Heart right ventricle (tissue), 16 donors: Measurements from ENCODE around the gene AMACR. TPM values are rescaled to one million over a fixed set of nuclear protein-coding genes. Genes with fewer than 3 reads are reported as not detected.
"Not testable (repeated sequence)": the region's sequence is repeated elsewhere in the genome, so short reads cannot be mapped to it uniquely, and the experiment has no call there.

Source experiments
- ATAC-seq, 8 donors: fragments of 200-7000 bp; cut with Tn5 transposase; one replicate each; pipeline ENCODE4 v1.9.1; 2020; ENCODE audit warnings: mild to moderate bottlenecking in 8 of 8, moderate library complexity in 8 of 8, moderate number of reproducible peaks in 1 of 8
- DNase-seq, 2 donors: peaks; one replicate each; pipeline ENCODE4 v3.0.0-alpha.2; 2020
- H3K27ac ChIP-seq, 10 donors: fragments of 200-600 bp; sonication (generic) in 2 of 10; one replicate each; pipeline versions ENCODE4 v1.5.0 to v1.8.0; 2020 to 2022; ENCODE audit warnings: mild to moderate bottlenecking in 3 of 10
- H3K27me3 ChIP-seq, 7 donors: fragments of 200-600 bp; one replicate each; pipeline ENCODE4 v1.8.0; 2021 to 2022; ENCODE audit warnings: mild to moderate bottlenecking in 2 of 7
- H3K36me3 ChIP-seq, 9 donors: fragments of 200-600 bp; sonication (generic) in 1 of 9; one replicate each; pipeline versions ENCODE4 v1.5.0 to v1.8.0; 2020 to 2022; ENCODE audit warnings: mild to moderate bottlenecking in 2 of 9
- H3K4me1 ChIP-seq, 9 donors: fragments of 200-600 bp; sonication (generic) in 1 of 9; one replicate each; pipeline versions ENCODE4 v1.5.0 to v1.8.0; 2020 to 2022; ENCODE audit warnings: mild to moderate bottlenecking in 4 of 9
- H3K4me3 ChIP-seq, 10 donors: fragments of 200-600 bp; sonication (generic) in 2 of 10; one replicate each; pipeline versions ENCODE4 v1.5.0 to v1.8.0; 2020 to 2022; ENCODE audit warnings: mild to moderate bottlenecking in 7 of 10, moderate library complexity in 2 of 10
- H3K9me3 ChIP-seq, 11 donors: fragments of 200-600 bp in 10 of 11; sonication (generic) in 2 of 11; one replicate each; pipeline versions ENCODE4 v1.5.0 to v1.8.0; 2013 to 2022; ENCODE audit warnings: mild to moderate bottlenecking in 2 of 11, control low read depth in 1 of 11, moderate library complexity in 1 of 11
- CTCF ChIP-seq, 9 donors: fragments of 200-600 bp; sonication (generic) in 2 of 9; IDR thresholded peaks; one replicate each; pipeline versions ENCODE4 v1.5.0 to v1.8.0; 2021 to 2022; ENCODE audit warnings: antibody characterized with exemption in 9 of 9, mild to moderate bottlenecking in 5 of 9, moderate library complexity in 1 of 9
- WGBS, 2 donors: extraction: QIAGEN DNeasy Blood & Tissue Kit; methylation state at CpG; one replicate each; pipeline ENCODE4 v1.1.7; 2013; ENCODE audit warnings: inconsistent platforms in 1 of 2; 5-methylcytosine and 5-hydroxymethylcytosine counted together
- intact Hi-C, 10 donors: fragments of 100-400 bp; cut with DNase I; formaldehyde crosslinking; loops; one replicate each; pipeline versions ENCODE4 v1.11.1 to v1.14.2; 2022
- polyA plus RNA-seq, 2 donors: library from polyadenylated mRNA; stranded (reverse); fragments of 200-250 nt; gene quantifications; one replicate each; pipeline ENCODE4 v1.2.3, GENCODE V29; 2013
- total RNA-seq, 10 donors: library from RNA; stranded (reverse); fragmentation: NEBNext Ultra II Directional in 3 of 10; extraction: Animal tissue kit (Norgen Biotek cat#: 25700) in 3 of 10; gene quantifications; one replicate each; pipeline versions ENCODE4 v1.2.1 to v1.2.4, GENCODE V29; 2021 to 2023
- donor health status: Arrhythmogenic right ventricular cardiomyopathy.
- donor health status: ischemic (EF 13 %, LVEDD 7.1; RV severe dilation, severe dysfunction).
- donor health status: healthy with polysubstance abuse.
- donor health status: DM: no; HTN: yes; CAD: no.
- donor health status: DM: no; HTN: no; CAD: no.
- donor health status: ischemic (EF 25% LVEDD 6.9; RV normal size, moderate dysfunction).
- donor health status: ischemic (EF 25% LVEDD 5.7; RV mildly dilated, moderate dysfunction).
- donor health status: healthy.
- donor health status: DM: yes; HTN: yes; CAD: no.
- donor health status: Ischemic cardiomyopathy.
- donor health status: ischemic (EF 35%, LVEDD 5.7; RV mildly dilated, moderate dysfunction).
- donor health status: nonischemic (EF 11% LVEDD 7.7; RV severe dilation, severe dysfunction).
- donor health status: DM: yes; HTN: yes; CAD: no.
- donor health status: PGD.
- donor health status: ischemic (EF 29% LVEDD 5.4; RV normal size, mild dysfunction).
- donor health status: nonischemic (EF 23%, LVEDD 6.1; RV moderate dilation, normal function).

AMACR gene
- total and polyA plus RNA-seq, 12 donors = 3.0 to 16.2 (median 8.8) TPM

GRCh38 chr5:34035756-34036155, 27.9 kb upstream of the AMACR start:
- Histone ChIP-seq H3K4me3 (no peak overlapping the region), H3K27me3 (no peaks in the 10 kb centered on the region), H3K9me3 (no peaks in the 10 kb centered on the region), H3K4me1 (peaks cover 0 to 13% (median 6%) of the 10 kb centered on the region in 9 donors), H3K27ac (no peak overlapping the region), H3K36me3 (peaks cover 0 to 24% (median 0%) of the 10 kb centered on the region in 9 donors)
- 61 to 67% methylated on average over 2 of the region's 2 CpGs for WGBS, 2 donors
- intact Hi-C loops = no loop called here
- ATAC-seq = no peak
- DNase-seq = no peak
- TF ChIP-seq CTCF (IDR thresholded peaks at IDR 0.05) = no peak

- WGBS, 2 donors = 96 to 100% methylated on average over 4 of the region's 4 CpGs
- Histone ChIP-seq H3K9me3 (no peaks in the 10 kb centered on the region), H3K4me1 (peaks cover 0 to 13% (median 5%) of the 10 kb centered on the region in 9 donors), H3K27me3 (no peaks in the 10 kb centered on the region), H3K36me3 (peaks cover 0 to 24% (median 0%) of the 10 kb centered on the region in 9 donors), H3K4me3 (no peak overlapping the region), H3K27ac (no peak overlapping the region)
- intact Hi-C loops = no loop called here
- ATAC-seq = no peak
- no peak for DNase-seq
- no peak for TF ChIP-seq CTCF (IDR thresholded peaks at IDR 0.05)
Measured at GRCh38 chr5:34034534-34035327, 26.9 kb upstream of the AMACR start.

DNA sequence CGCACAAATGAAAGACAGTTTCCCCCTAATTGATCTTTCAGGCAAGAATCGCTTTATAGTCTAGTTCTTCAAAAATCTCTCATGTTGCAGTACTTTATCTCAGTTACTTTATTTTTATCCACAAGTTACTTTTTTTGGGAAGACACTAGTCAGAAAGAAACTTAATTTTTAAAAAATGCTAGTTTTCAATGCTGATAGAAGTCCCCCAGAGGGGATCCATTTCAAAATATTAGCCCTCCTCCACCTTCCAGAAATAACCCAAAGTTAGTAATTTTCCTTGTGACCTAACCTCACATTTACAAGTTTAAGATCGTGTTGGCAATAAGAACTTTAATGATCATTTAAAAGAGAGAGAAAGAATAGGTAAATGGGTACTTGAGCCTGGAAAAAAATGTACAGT, 24.1 kb upstream of the AMACR start:
- ATAC-seq (no peak), DNase-seq (no peak)

DNA sequence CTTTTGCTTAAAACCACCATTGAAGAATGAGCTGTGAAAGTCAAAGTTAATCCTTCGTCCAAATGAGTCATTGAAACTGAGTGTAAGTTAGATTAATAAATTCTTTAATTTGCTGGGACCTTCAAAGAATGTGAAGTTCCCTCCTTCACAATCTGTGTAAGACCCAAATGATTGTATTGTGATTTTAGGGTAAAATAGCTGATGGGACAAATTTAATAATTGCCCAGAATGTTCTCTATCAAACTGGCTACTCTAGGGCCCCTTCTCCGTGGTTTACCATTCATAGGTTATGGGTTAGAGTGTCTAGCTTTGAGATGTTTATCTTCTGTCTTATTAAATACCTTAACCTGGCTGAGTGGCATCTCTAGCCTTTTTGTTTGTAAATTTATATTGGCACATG, 23.3 kb upstream of the AMACR start:
- Histone ChIP-seq H3K27ac (no peak overlapping the region), H3K9me3 (no peaks in the 10 kb centered on the region), H3K4me3 (no peak overlapping the region), H3K4me1 (peaks cover 0 to 3% (median 0%) of the 10 kb centered on the region in 9 donors), H3K27me3 (no peaks in the 10 kb centered on the region), H3K36me3 (peaks cover 0 to 24% (median 0%) of the 10 kb centered on the region in 9 donors)
- WGBS, 2 donors = 97 to 99% methylated on average over 2 of the region's 2 CpGs
- no peak for DNase-seq
- intact Hi-C loops = no loop called here
- ATAC-seq = no peak
- no peak for TF ChIP-seq CTCF (IDR thresholded peaks at IDR 0.05)

More for the DNA sequence above, 24.1 kb upstream of the AMACR start:
- TF ChIP-seq CTCF (IDR thresholded peaks at IDR 0.05) = no peak
- 84 to 85% methylated on average over 3 of the region's 3 CpGs for WGBS, 2 donors
- Histone ChIP-seq H3K9me3 (no peaks in the 10 kb centered on the region), H3K4me1 (peaks cover 0 to 7% (median 1%) of the 10 kb centered on the region in 9 donors), H3K27ac (no peak overlapping the region), H3K36me3 (peaks cover 0 to 24% (median 0%) of the 10 kb centered on the region in 9 donors), H3K4me3 (no peak overlapping the region), H3K27me3 (no peaks in the 10 kb centered on the region)
- intact Hi-C loops = no loop called here

- ATAC-seq, H3K27me3 ChIP-seq, H3K9me3 ChIP-seq, H3K4me1 ChIP-seq, H3K27ac ChIP-seq, H3K4me3 ChIP-seq, DNase-seq, intact Hi-C loops: not testable (repeated sequence)
- WGBS, 2 donors = 96 to 98% methylated on average over 2 of the region's 2 CpGs
- H3K36me3 ChIP-seq = peaks cover 0 to 24% (median 0%) of the 10 kb centered on the region in 9 donors
Measured at GRCh38 chr5:34030585-34030984, 22.7 kb upstream of the AMACR start.
